ENCODE measurements around the gene DBNDD2.
A peak's percentile ranks its signal among the peaks of the same experiment; 100 is the strongest.

The DBNDD2 gene

GRCh38 chr20:45387274-45387673 lies 20.8 kb upstream of the DBNDD2 start:
- DNase-seq = no peak

GRCh38 chr20:45390931-45391330 lies 17.2 kb upstream of the DBNDD2 start:
- DNase-seq = no peak

GRCh38 chr20:45391559-45391958 lies 16.5 kb upstream of the DBNDD2 start:
- DNase-seq = no peak

- no peak for DNase-seq
These were observed 15.4 kb upstream of the DBNDD2 start for GRCh38 chr20:45392733-45393132.

- DNase-seq = no peak
These were observed 13.6 kb upstream of the DBNDD2 start for GRCh38 chr20:45394221-45395113.

- no peak for DNase-seq
These were observed 13.0 kb upstream of the DBNDD2 start for GRCh38 chr20:45395114-45395415.

- no peak for DNase-seq
These were observed 9.1 kb upstream of the DBNDD2 start for GRCh38 chr20:45399018-45399417.

- DNase-seq = no peak
These were observed 7.6 kb upstream of the DBNDD2 start for GRCh38 chr20:45400346-45401031.

- no peak for DNase-seq
These were observed 5.1 kb upstream of the DBNDD2 start for GRCh38 chr20:45402946-45403345.

GRCh38 chr20:45404438-45404837 lies 3.7 kb upstream of the DBNDD2 start:
- peak; percentile 61 for DNase-seq

GRCh38 chr20:45405571-45406259 lies 2.4 kb upstream of the DBNDD2 start:
- DNase-seq = no peak

- DNase-seq = no peak
These were observed 1.6 kb upstream of the DBNDD2 start for GRCh38 chr20:45406260-45407066.

- no peak for DNase-seq
These were observed 883 bp upstream of the DBNDD2 start for GRCh38 chr20:45407067-45407745.

GRCh38 chr20:45408646-45409213 lies 641 bp downstream of the DBNDD2 start:
- DNase-seq = no peak

GRCh38 chr20:45409521-45410272 lies 1.6 kb downstream of the DBNDD2 start:
- DNase-seq = no peak

GRCh38 chr20:45410887-45411286 lies 2.8 kb downstream of the DBNDD2 start:
- no peak for DNase-seq

GRCh38 chr20:45412653-45413052 lies 4.6 kb downstream of the DBNDD2 start:
- DNase-seq = no peak

- DNase-seq = no peak
These were observed 5.4 kb downstream of the DBNDD2 start for GRCh38 chr20:45413479-45413878.

- DNase-seq = peak; percentile 18
These were observed 7.9 kb downstream of the DBNDD2 start, which contains the start of gene PIGT for GRCh38 chr20:45415822-45416637. PIGT (plus strand) TSS chr20:45416141; CDS start chr20:45416157, 16 bp downstream.

GRCh38 chr20:45416917-45417316 lies 8.8 kb downstream of the DBNDD2 start:
- DNase-seq = no peak
